Loucy (cell line): ENCODE results near the gene UMODL1.

ENCODE experiments used
- H2AFZ ChIP-seq: fragments of 200-600 bp; sonication (generic); 2 replicates; pipeline ENCODE4 v1.6.0; 2016; ENCODE audit warnings: antibody characterized with exemption, mild to moderate bottlenecking, low read length, moderate library complexity
- H3F3A ChIP-seq: fragments of 200-600 bp; 2 replicates; pipeline ENCODE4 v1.6.0; 2016; ENCODE audit warnings: antibody characterized with exemption, low read depth, mild to moderate bottlenecking
- H3K27me3 ChIP-seq: fragments of 200-600 bp; sonication (generic); 2 replicates; pipeline ENCODE4 v1.6.1; 2014; ENCODE audit warnings: low read length, mild to moderate bottlenecking; ENCODE audit not compliant: insufficient read depth, poor library complexity, severe bottlenecking
- H3K36me3 ChIP-seq: fragments of 200-600 bp; sonication (generic); 2 replicates; pipeline ENCODE4 v1.6.1; 2016; ENCODE audit warnings: low read length; ENCODE audit not compliant: insufficient read depth
- H3K4me1 ChIP-seq: fragments of 200-600 bp; sonication (generic); 2 replicates; pipeline ENCODE4 v1.5.1; 2014; ENCODE audit warnings: low read length, mild to moderate bottlenecking; ENCODE audit not compliant: insufficient read depth, poor library complexity, severe bottlenecking
- H3K4me2 ChIP-seq: fragments of 200-600 bp; sonication (generic); 2 replicates; pipeline ENCODE4 v1.6.0; 2014; ENCODE audit warnings: antibody characterized with exemption, low read length, low read depth, mild to moderate bottlenecking; ENCODE audit not compliant: poor library complexity, severe bottlenecking
- H3K4me3 ChIP-seq: fragments of 200-600 bp; sonication (generic); 2 replicates; pipeline ENCODE4 v1.5.1; 2014; ENCODE audit warnings: low read length, mild to moderate bottlenecking, mixed read lengths; ENCODE audit not compliant: poor library complexity, severe bottlenecking
- H3K79me2 ChIP-seq: fragments of 200-600 bp; sonication (generic); 2 replicates; pipeline ENCODE4 v1.6.1; 2014; ENCODE audit warnings: low read length; ENCODE audit not compliant: insufficient read depth
- H3K9ac ChIP-seq: fragments of 200-600 bp; sonication (generic); 2 replicates; pipeline ENCODE4 v1.6.0; 2014; ENCODE audit warnings: mild to moderate bottlenecking, low read depth, low read length, moderate library complexity; ENCODE audit not compliant: poor library complexity, severe bottlenecking
- H3K9me2 ChIP-seq: fragments of 200-600 bp; sonication (generic); replicated peaks from 2 replicates; pipeline ENCODE4 v1.6.1; 2016; ENCODE audit warnings: low read depth, low read length, mixed read lengths
- H3K9me3 ChIP-seq: fragments of 200-600 bp; sonication (generic); 2 replicates; pipeline ENCODE4 v1.6.1; 2014; ENCODE audit warnings: mild to moderate bottlenecking, antibody characterized with exemption, low read length, low read depth; ENCODE audit not compliant: insufficient read depth
- H4K20me1 ChIP-seq: fragments of 200-600 bp; sonication (generic); 2 replicates; pipeline ENCODE4 v1.6.0; 2014; ENCODE audit warnings: antibody characterized with exemption, low read length, mild to moderate bottlenecking; ENCODE audit not compliant: insufficient read depth, poor library complexity, severe bottlenecking
- CTCF ChIP-seq: fragments of 200-600 bp; sonication (generic); conservative IDR thresholded peaks from 2 replicates; pipeline ENCODE4 v1.5.1; 2014; ENCODE audit warnings: mild to moderate bottlenecking, antibody characterized with exemption, low read length
- EZH2phosphoT487 ChIP-seq: fragments of 200-600 bp; IDR thresholded peaks from 2 replicates; pipeline ENCODE4 v1.6.1; 2018; ENCODE audit warnings: antibody characterized with exemption, mild to moderate bottlenecking, moderate library complexity, borderline replicate concordance

Gene UMODL1

GRCh38 chr21:42060166-42060565 lies 11.0 kb upstream of the UMODL1 start:
- Histone ChIP-seq H3K4me2 (no peak overlapping the region), H3K79me2 (peaks cover 22% of the 10 kb centered on the region), H3K27me3 (no peaks in the 10 kb centered on the region), H2AFZ (no peak overlapping the region), H3K9me3 (no peaks in the 10 kb centered on the region), H3K4me3 (no peak overlapping the region), H3K9ac (peak overlapping the region; percentile 19), H3K9me2 (no peaks in the 10 kb centered on the region), H4K20me1 (no peaks in the 10 kb centered on the region), H3F3A (peaks cover 13% of the 10 kb centered on the region), H3K4me1 (peaks cover 56% of the 10 kb centered on the region), H3K36me3 (no peaks in the 10 kb centered on the region)
- TF ChIP-seq CTCF, result no peak
- no peak for TF ChIP-seq EZH2phosphoT487

- H3K9me2 ChIP-seq, result no peaks in the 10 kb centered on the region
- H3K9me3 ChIP-seq, result no peaks in the 10 kb centered on the region
- peaks cover 65% of the 10 kb centered on the region for H3K4me1 ChIP-seq
- H3K79me2 ChIP-seq, result peaks cover 34% of the 10 kb centered on the region
- H4K20me1 ChIP-seq, result no peaks in the 10 kb centered on the region
- H3K36me3 ChIP-seq, result no peaks in the 10 kb centered on the region
- no peaks in the 10 kb centered on the region for H3K27me3 ChIP-seq
- peak overlapping the region; percentile 84 for H3K4me2 ChIP-seq
- TF ChIP-seq EZH2phosphoT487 (no peak), CTCF (no peak)
- peak overlapping the region; percentile 99 for H3K9ac ChIP-seq
- H3F3A ChIP-seq, result peaks cover 13% of the 10 kb centered on the region
- H3K4me3 ChIP-seq, result peak overlapping the region; percentile 77
- H2AFZ ChIP-seq, result no peak overlapping the region
Measured at GRCh38 chr21:42061195-42061985, 9.7 kb upstream of the UMODL1 start.

- peaks cover 67% of the 10 kb centered on the region for H3K4me1 ChIP-seq
- H3K36me3 ChIP-seq, result no peaks in the 10 kb centered on the region
- H2AFZ ChIP-seq, result no peak overlapping the region
- no peaks in the 10 kb centered on the region for H3K27me3 ChIP-seq
- peaks cover 13% of the 10 kb centered on the region for H3F3A ChIP-seq
- no peak for TF ChIP-seq EZH2phosphoT487
- no peak for TF ChIP-seq CTCF
- peak overlapping the region; percentile 99 for H3K9ac ChIP-seq
- no peaks in the 10 kb centered on the region for H3K9me2 ChIP-seq
- H3K9me3 ChIP-seq, result no peaks in the 10 kb centered on the region
- H3K4me2 ChIP-seq, result peak overlapping the region; percentile 84
- peak overlapping the region; percentile 77 for H3K4me3 ChIP-seq
- peaks cover 38% of the 10 kb centered on the region for H3K79me2 ChIP-seq
- no peaks in the 10 kb centered on the region for H4K20me1 ChIP-seq
Measured at GRCh38 chr21:42061986-42062235, 9.2 kb upstream of the UMODL1 start.
